Keratinocyte (primary cell): ENCODE data around the gene SKIL. TPM values are rescaled to one million over a fixed set of nuclear protein-coding genes. Genes with fewer than 3 reads are reported as not detected.

Experiments
- DNase-seq: peaks from one replicate; pipeline ENCODE4 v3.0.0-alpha.2; 2011; ENCODE audit warnings: low read depth, missing footprints, low spot score
- FAIRE-seq: peaks from 2 replicates; lab custom pipeline; 2011; peaks lifted over from hg19 to GRCh38; lab: Jason Lieb, UNC
- H2AFZ ChIP-seq: 2 replicates; pipeline ENCODE4 v1.6.0; 2012; ENCODE audit warnings: low read length, control low read depth, inconsistent platforms; ENCODE audit not compliant: control insufficient read depth
- H3K27ac ChIP-seq: 2 replicates; pipeline ENCODE4 v1.5.1; 2011; ENCODE audit warnings: low read length; ENCODE audit not compliant: control insufficient read depth, insufficient read depth
- H3K27me3 ChIP-seq: 3 replicates; pipeline ENCODE4 v1.6.0; 2011; ENCODE audit warnings: low read length; ENCODE audit not compliant: control insufficient read depth, insufficient read depth; ENCODE audit errors: extremely low read depth
- H3K36me3 ChIP-seq, 2 experiments: 2 replicates in 1 of 2; 3 replicates in 1 of 2; pipeline ENCODE4 v1.5.1; 2011; ENCODE audit warnings: low read length in 2 of 2, mild to moderate bottlenecking in 1 of 2; ENCODE audit not compliant: control insufficient read depth in 2 of 2, insufficient read depth in 2 of 2; ENCODE audit errors: extremely low read depth in 1 of 2
- H3K4me1 ChIP-seq: 3 replicates; pipeline ENCODE4 v1.5.1; 2011; ENCODE audit warnings: low read length; ENCODE audit not compliant: control insufficient read depth, insufficient read depth; ENCODE audit errors: extremely low read depth
- H3K4me2 ChIP-seq: 3 replicates; pipeline ENCODE4 v1.6.0; 2011; ENCODE audit warnings: low read depth, low read length; ENCODE audit not compliant: control insufficient read depth, insufficient read depth; ENCODE audit errors: extremely low read depth
- H3K4me3 ChIP-seq, 3 experiments: fragments of 200-600 bp in 1 of 3; sonication (generic) in 1 of 3; 2 replicates in 2 of 3; 3 replicates in 1 of 3; pipeline ENCODE4 v1.5.1; 2011 to 2016; ENCODE audit warnings: low read length in 3 of 3, mild to moderate bottlenecking in 3 of 3, control low read depth in 2 of 3, inconsistent platforms in 1 of 3, low read depth in 1 of 3, mixed read lengths in 1 of 3, mixed run types in 1 of 3, moderate library complexity in 1 of 3; ENCODE audit not compliant: control insufficient read depth in 2 of 3, insufficient read depth in 2 of 3; ENCODE audit errors: extremely low read depth in 1 of 3
- H3K79me2 ChIP-seq: 2 replicates; pipeline ENCODE4 v1.6.0; 2012; ENCODE audit warnings: low read length; ENCODE audit not compliant: control insufficient read depth, insufficient read depth
- H3K9ac ChIP-seq: 3 replicates; pipeline ENCODE4 v1.6.0; 2011; ENCODE audit warnings: low read length; ENCODE audit not compliant: control insufficient read depth, insufficient read depth; ENCODE audit errors: extremely low read depth
- H3K9me1 ChIP-seq: 3 replicates; pipeline ENCODE4 v1.6.0; 2011; ENCODE audit warnings: low read length; ENCODE audit not compliant: control insufficient read depth, insufficient read depth; ENCODE audit errors: extremely low read depth
- H3K9me3 ChIP-seq: 2 replicates; pipeline ENCODE4 v1.5.1; 2012; ENCODE audit warnings: low read depth, low read length; ENCODE audit not compliant: control insufficient read depth
- H4K20me1 ChIP-seq: 3 replicates; pipeline ENCODE4 v1.6.0; 2011; ENCODE audit warnings: low read length; ENCODE audit not compliant: control insufficient read depth, insufficient read depth; ENCODE audit errors: extremely low read depth
- CTCF ChIP-seq, 3 experiments: IDR thresholded peaks in 1 of 3; conservative IDR thresholded peaks in 1 of 3; optimal IDR thresholded peaks in 1 of 3; 2 replicates in 2 of 3; 3 replicates in 1 of 3; pipeline versions ENCODE3 to v1.5.1; 2011; ENCODE audit warnings: low read length in 3 of 3, mild to moderate bottlenecking in 3 of 3, moderate library complexity in 2 of 3, control low read depth in 1 of 3, inconsistent platforms in 1 of 3; ENCODE audit not compliant: insufficient read depth in 2 of 3; ENCODE audit errors: extremely low read depth in 1 of 3
- EZH2 ChIP-seq: IDR thresholded peaks from one replicate; pipeline ENCODE4 v1.6.1; 2012; ENCODE audit warnings: inconsistent platforms, mild to moderate bottlenecking, low read length, moderate library complexity
- dilution Hi-C: fragments of 300-500 bp; cut with MboI; formaldehyde crosslinking; loops from one replicate; pipeline ENCODE4 v1.7.0; 2020; ENCODE audit warnings: low sequenced_read_pairs; ENCODE audit not compliant: extremely low pct_ligation_motif_present
- polyA plus RNA-seq, 5 experiments: library from polyadenylated mRNA; depleted of rRNA in 3 of 5; stranded (reverse) in 3 of 5; stranded (forward) in 1 of 5; unstranded in 1 of 5; fragments of >200 nt; gene quantifications; 1 replicate in 1 of 5; 2 replicates in 3 of 5; 3 replicates in 1 of 5; pipeline versions ENCODE4 v1.2.1 to v1.2.3, GENCODE V29; 2011 to 2012; ENCODE audit warnings: missing spikeins in 2 of 5, low read depth in 1 of 5, low replicate concordance in 1 of 5

Gene SKIL
- polyA plus RNA-seq, 1 donor (not counting 4 experiments of a cell fraction or from before 2014, with no cell fraction given): 11.0 TPM

GRCh38 chr3:170364965-170365364 lies 7.5 kb downstream of the SKIL start:
- FAIRE-seq: no peak
- peaks cover 81% of the 10 kb centered on the region for H3K79me2 ChIP-seq
- H3K4me1 ChIP-seq: peaks cover 6% of the 10 kb centered on the region
- H4K20me1 ChIP-seq: no peaks in the 10 kb centered on the region
- no peak for DNase-seq
- H2AFZ ChIP-seq: no peak overlapping the region
- no peaks in the 10 kb centered on the region for H3K27me3 ChIP-seq
- dilution Hi-C loops: no loop called here
- H3K36me3 ChIP-seq: peaks cover 3 to 7% of the 10 kb centered on the region in 2 experiments
- H3K4me3 ChIP-seq: no peak overlapping the region
- H3K9ac ChIP-seq: no peak overlapping the region
- no peaks in the 10 kb centered on the region for H3K9me3 ChIP-seq
- H3K4me2 ChIP-seq: no peak overlapping the region
- H3K27ac ChIP-seq: no peak overlapping the region
- TF ChIP-seq EZH2: no peak
- no peak for TF ChIP-seq CTCF (optimal IDR thresholded peaks at IDR 0.05 in 1 of 3, IDR thresholded peaks at IDR 0.05 in 1 of 3, conservative IDR thresholded peaks at IDR 0.05 in 1 of 3; ENCODE audit: extremely low read depth in 1 of 3, insufficient read depth in 2 of 3, low read length in 3 of 3)
- H3K9me1 ChIP-seq: no peaks in the 10 kb centered on the region

- no peaks in the 10 kb centered on the region for H3K9me3 ChIP-seq
- no peak overlapping the region for H2AFZ ChIP-seq
- dilution Hi-C loops: no loop called here
- H3K4me2 ChIP-seq: no peak overlapping the region
- no peaks in the 10 kb centered on the region for H3K4me1 ChIP-seq
- peaks cover 69% of the 10 kb centered on the region for H3K79me2 ChIP-seq
- DNase-seq: no peak
- H3K27ac ChIP-seq: no peak overlapping the region
- no peaks in the 10 kb centered on the region for H4K20me1 ChIP-seq
- H3K9ac ChIP-seq: no peak overlapping the region
- H3K27me3 ChIP-seq: no peaks in the 10 kb centered on the region
- H3K36me3 ChIP-seq: no peaks in the 10 kb centered on the region
- TF ChIP-seq CTCF (optimal IDR thresholded peaks at IDR 0.05 in 1 of 3, IDR thresholded peaks at IDR 0.05 in 1 of 3, conservative IDR thresholded peaks at IDR 0.05 in 1 of 3; ENCODE audit: extremely low read depth in 1 of 3, insufficient read depth in 2 of 3, low read length in 3 of 3) (no peak), EZH2 (no peak)
- no peak overlapping the region for H3K4me3 ChIP-seq
- FAIRE-seq: no peak
- no peaks in the 10 kb centered on the region for H3K9me1 ChIP-seq
Observed at GRCh38 chr3:170367797-170368196, 10.3 kb downstream of the SKIL start.
